Right cardiac atrium (tissue), 5 donors: ENCODE measurements around the gene RBM19. TPM values are rescaled to one million over a fixed set of nuclear protein-coding genes. Genes with fewer than 3 reads are reported as not detected.

ENCODE experiments used
- ATAC-seq, 2 donors: fragments of 200-7000 bp; cut with Tn5 transposase; one replicate each; pipeline versions ENCODE4 v1.8.0 to v1.9.1; 2020; ENCODE audit warnings: moderate library complexity in 2 of 2, mild to moderate bottlenecking in 1 of 2
- DNase-seq, 3 donors: peaks; one replicate each; pipeline ENCODE4 v3.0.0-alpha.2; 2020
- H3K27ac ChIP-seq: one replicate; pipeline ENCODE4 v1.5.1; 2013; ENCODE audit warnings: mild to moderate bottlenecking, low read length, control low read depth, moderate library complexity
- H3K27me3 ChIP-seq: one replicate; pipeline ENCODE4 v1.6.1; 2013; ENCODE audit not compliant: control insufficient read depth, insufficient read depth
- H3K4me1 ChIP-seq: one replicate; pipeline ENCODE4 v1.6.1; 2013; ENCODE audit warnings: low read length; ENCODE audit not compliant: control insufficient read depth, insufficient read depth
- H3K4me3 ChIP-seq: one replicate; pipeline ENCODE4 v1.5.1; 2013; ENCODE audit warnings: low read length, control low read depth
- H3K9me3 ChIP-seq: one replicate; pipeline ENCODE4 v1.6.1; 2013; ENCODE audit warnings: low read length; ENCODE audit not compliant: control insufficient read depth
- WGBS: extraction: QIAGEN DNeasy Blood & Tissue Kit; methylation state at CpG from one replicate; pipeline ENCODE4 v1.1.7; 2013; 5-methylcytosine and 5-hydroxymethylcytosine counted together
- intact Hi-C, 4 donors: fragments of 100-400 bp; cut with DNase I; formaldehyde crosslinking; loops; one replicate each; pipeline versions ENCODE4 v1.11.0 to v1.14.0; 2022 to 2023
- polyA plus RNA-seq: library from polyadenylated mRNA; stranded (reverse); fragments of 200-250 nt; gene quantifications from one replicate; pipeline ENCODE4 v1.2.3, GENCODE V29; 2013
- total RNA-seq, 4 donors: library from RNA; stranded (reverse); fragmentation: NEBNext Ultra II Directional; extraction: Animal tissue kit (Norgen Biotek cat#: 25700); gene quantifications; one replicate each; pipeline ENCODE4 v1.2.1, GENCODE V29; 2021
- donor health status: healthy with polysubstance abuse.
- donor health status: DM: no; HTN: yes; CAD: no.
- donor health status: DM: no; HTN: no; CAD: no.
- donor health status: DM: no; HTN: yes; CAD: no; lungs with severe emphysema.
- donor health status: DM: yes; HTN: yes; CAD: no.

Gene RBM19
- total and polyA plus RNA-seq, 5 donors = 12.7 to 21.7 (median 17.1) TPM

GRCh38 chr12:113955109-113955970 lies 10.8 kb downstream of the RBM19 start:
- no peak overlapping the region for H3K4me3 ChIP-seq
- ATAC-seq (no peak), DNase-seq (no peak)
- no peaks in the 10 kb centered on the region for H3K27me3 ChIP-seq
- intact Hi-C loops = no loop called here
- no peak overlapping the region for H3K27ac ChIP-seq
- no peaks in the 10 kb centered on the region for H3K4me1 ChIP-seq
- WGBS = 83% methylated on average over 15 of the region's 15 CpGs
- H3K9me3 ChIP-seq = no peaks in the 10 kb centered on the region

- intact Hi-C loops = no loop called here
- WGBS = 95% methylated on average over 4 of the region's 4 CpGs
- no peaks in the 10 kb centered on the region for H3K9me3 ChIP-seq
- no peaks in the 10 kb centered on the region for H3K4me1 ChIP-seq
- no peak overlapping the region for H3K27ac ChIP-seq
- ATAC-seq (no peak), DNase-seq (no peak)
- H3K4me3 ChIP-seq = no peak overlapping the region
- H3K27me3 ChIP-seq = no peaks in the 10 kb centered on the region
Observed at GRCh38 chr12:113954547-113954946, 11.6 kb downstream of the RBM19 start.

- WGBS = 88% methylated on average over 3 of the region's 3 CpGs
- ATAC-seq (no peak), DNase-seq (no peak)
- H3K4me1 ChIP-seq = no peaks in the 10 kb centered on the region
- H3K27me3 ChIP-seq = no peaks in the 10 kb centered on the region
- intact Hi-C loops = no loop called here
- H3K27ac ChIP-seq = no peak overlapping the region
- no peaks in the 10 kb centered on the region for H3K9me3 ChIP-seq
- H3K4me3 ChIP-seq = no peak overlapping the region
Observed at GRCh38 chr12:113950873-113951272, 15.3 kb downstream of the RBM19 start.

GRCh38 chr12:113949321-113950305 lies 16.5 kb downstream of the RBM19 start:
- Histone ChIP-seq H3K27me3 (no peaks in the 10 kb centered on the region), H3K27ac (no peak overlapping the region), H3K4me1 (no peaks in the 10 kb centered on the region), H3K9me3 (no peaks in the 10 kb centered on the region), H3K4me3 (no peak overlapping the region)
- no peak for ATAC-seq
- no peak for DNase-seq
- 89% methylated on average over 10 of the region's 10 CpGs for WGBS
- intact Hi-C loops = no loop called here

- 93% methylated on average over 17 of the region's 17 CpGs for WGBS
- ATAC-seq (no peak), DNase-seq (no peak)
- no peak overlapping the region for H3K4me3 ChIP-seq
- H3K27ac ChIP-seq = no peak overlapping the region
- H3K9me3 ChIP-seq = no peaks in the 10 kb centered on the region
- H3K27me3 ChIP-seq = no peaks in the 10 kb centered on the region
- H3K4me1 ChIP-seq = no peaks in the 10 kb centered on the region
- intact Hi-C loops = no loop called here
Observed at GRCh38 chr12:113948151-113948914, 17.8 kb downstream of the RBM19 start.

- H3K27me3 ChIP-seq = no peaks in the 10 kb centered on the region
- H3K4me3 ChIP-seq = no peak overlapping the region
- DNase-seq (no peak), ATAC-seq (no peak)
- WGBS = 91% methylated on average over 8 of the region's 8 CpGs
- no peaks in the 10 kb centered on the region for H3K4me1 ChIP-seq
- intact Hi-C loops = no loop called here
- no peak overlapping the region for H3K27ac ChIP-seq
- H3K9me3 ChIP-seq = no peaks in the 10 kb centered on the region
Observed at GRCh38 chr12:113946175-113946574, 19.9 kb downstream of the RBM19 start.

GRCh38 chr12:113945174-113946173 lies 20.7 kb downstream of the RBM19 start:
- no peak overlapping the region for H3K4me3 ChIP-seq
- H3K27me3 ChIP-seq = no peaks in the 10 kb centered on the region
- 82% methylated on average over 20 of the region's 20 CpGs for WGBS
- DNase-seq (no peak), ATAC-seq (no peak)
- no peak overlapping the region for H3K27ac ChIP-seq
- intact Hi-C loops = no loop called here
- H3K9me3 ChIP-seq = no peaks in the 10 kb centered on the region
- H3K4me1 ChIP-seq = no peaks in the 10 kb centered on the region

- Histone ChIP-seq H3K4me3 (no peak overlapping the region), H3K4me1 (no peaks in the 10 kb centered on the region), H3K27me3 (no peaks in the 10 kb centered on the region), H3K27ac (no peak overlapping the region), H3K9me3 (no peaks in the 10 kb centered on the region)
- DNase-seq = no peak
- no peak for ATAC-seq
- WGBS = 82% methylated on average over 15 of the region's 15 CpGs
- intact Hi-C loops = no loop called here
Observed at GRCh38 chr12:113942209-113942608, 23.9 kb downstream of the RBM19 start.

- WGBS = 98% methylated on average over 1 of the region's 1 CpG
- Histone ChIP-seq H3K27me3 (no peaks in the 10 kb centered on the region), H3K27ac (no peak overlapping the region), H3K9me3 (no peaks in the 10 kb centered on the region), H3K4me1 (no peaks in the 10 kb centered on the region), H3K4me3 (no peak overlapping the region)
- ATAC-seq (no peak), DNase-seq (no peak)
- intact Hi-C loops = no loop called here
Observed at GRCh38 chr12:113941208-113941486, 25.0 kb downstream of the RBM19 start.
